NCI-H1436 treated with DMSO at 0.1 percent for 48 hours (cell line): ENCODE data around the gene TSHZ3.

ENCODE experiments used
- DNase-seq: peaks from one replicate; lab custom pipeline; 2025; lab: John Stamatoyannopoulos, UW

TSHZ3 gene, protein sequence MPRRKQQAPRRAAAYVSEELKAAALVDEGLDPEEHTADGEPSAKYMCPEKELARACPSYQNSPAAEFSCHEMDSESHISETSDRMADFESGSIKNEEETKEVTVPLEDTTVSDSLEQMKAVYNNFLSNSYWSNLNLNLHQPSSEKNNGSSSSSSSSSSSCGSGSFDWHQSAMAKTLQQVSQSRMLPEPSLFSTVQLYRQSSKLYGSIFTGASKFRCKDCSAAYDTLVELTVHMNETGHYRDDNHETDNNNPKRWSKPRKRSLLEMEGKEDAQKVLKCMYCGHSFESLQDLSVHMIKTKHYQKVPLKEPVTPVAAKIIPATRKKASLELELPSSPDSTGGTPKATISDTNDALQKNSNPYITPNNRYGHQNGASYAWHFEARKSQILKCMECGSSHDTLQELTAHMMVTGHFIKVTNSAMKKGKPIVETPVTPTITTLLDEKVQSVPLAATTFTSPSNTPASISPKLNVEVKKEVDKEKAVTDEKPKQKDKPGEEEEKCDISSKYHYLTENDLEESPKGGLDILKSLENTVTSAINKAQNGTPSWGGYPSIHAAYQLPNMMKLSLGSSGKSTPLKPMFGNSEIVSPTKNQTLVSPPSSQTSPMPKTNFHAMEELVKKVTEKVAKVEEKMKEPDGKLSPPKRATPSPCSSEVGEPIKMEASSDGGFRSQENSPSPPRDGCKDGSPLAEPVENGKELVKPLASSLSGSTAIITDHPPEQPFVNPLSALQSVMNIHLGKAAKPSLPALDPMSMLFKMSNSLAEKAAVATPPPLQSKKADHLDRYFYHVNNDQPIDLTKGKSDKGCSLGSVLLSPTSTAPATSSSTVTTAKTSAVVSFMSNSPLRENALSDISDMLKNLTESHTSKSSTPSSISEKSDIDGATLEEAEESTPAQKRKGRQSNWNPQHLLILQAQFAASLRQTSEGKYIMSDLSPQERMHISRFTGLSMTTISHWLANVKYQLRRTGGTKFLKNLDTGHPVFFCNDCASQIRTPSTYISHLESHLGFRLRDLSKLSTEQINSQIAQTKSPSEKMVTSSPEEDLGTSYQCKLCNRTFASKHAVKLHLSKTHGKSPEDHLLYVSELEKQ

DNA sequence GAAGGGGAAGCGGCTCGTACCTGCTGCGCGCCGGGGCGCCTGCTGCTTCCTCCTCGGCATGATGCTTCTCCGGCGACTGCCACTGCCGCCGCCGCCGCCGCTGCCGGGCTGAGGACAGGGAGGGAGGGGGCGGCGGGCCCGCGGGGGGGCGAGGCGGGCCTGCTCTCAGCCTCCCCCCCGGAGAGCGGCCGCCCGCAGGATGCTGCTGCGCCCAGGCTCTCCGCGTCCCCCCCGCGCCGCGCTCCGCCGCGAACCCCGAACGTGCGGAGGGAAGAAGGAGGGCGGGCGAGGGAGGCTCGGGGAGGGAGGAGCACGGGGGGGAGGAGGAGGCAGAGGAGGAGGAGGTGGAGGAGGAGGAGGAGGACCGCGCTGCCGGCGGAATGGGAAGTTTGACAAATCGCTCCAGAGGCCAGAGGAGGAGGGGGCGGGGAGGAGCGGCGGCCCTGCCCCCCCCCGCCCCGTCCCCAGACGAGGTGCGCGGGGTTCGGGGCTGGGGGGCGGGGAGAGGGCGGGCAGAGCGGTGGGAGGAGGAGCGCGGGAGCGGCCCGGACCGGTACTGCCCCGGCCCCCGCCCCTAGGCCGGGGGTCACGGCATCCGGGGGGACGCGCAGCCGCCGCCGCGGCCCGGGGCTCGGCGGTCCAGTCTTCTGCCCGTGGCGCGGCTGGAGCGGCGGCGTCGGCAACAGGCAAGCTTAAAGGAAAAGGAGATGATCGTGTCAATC is at the start of gene TSHZ3:
Gene TSHZ3, minus strand, starts transcription at position 277 of the 722 bp plus-strand sequence. Its CDS starts 217 bp downstream, at position 60.
- DNase-seq: no peak

- no peak for DNase-seq
These were observed 48.1 kb upstream of the TSHZ3 start for GRCh38 chr19:31397308-31397707.

- no peak for DNase-seq
These were observed 43.2 kb upstream of the TSHZ3 start for GRCh38 chr19:31392464-31392863.

- no peak for DNase-seq
These were observed 42.3 kb upstream of the TSHZ3 start for GRCh38 chr19:31391518-31391917.

DNA sequence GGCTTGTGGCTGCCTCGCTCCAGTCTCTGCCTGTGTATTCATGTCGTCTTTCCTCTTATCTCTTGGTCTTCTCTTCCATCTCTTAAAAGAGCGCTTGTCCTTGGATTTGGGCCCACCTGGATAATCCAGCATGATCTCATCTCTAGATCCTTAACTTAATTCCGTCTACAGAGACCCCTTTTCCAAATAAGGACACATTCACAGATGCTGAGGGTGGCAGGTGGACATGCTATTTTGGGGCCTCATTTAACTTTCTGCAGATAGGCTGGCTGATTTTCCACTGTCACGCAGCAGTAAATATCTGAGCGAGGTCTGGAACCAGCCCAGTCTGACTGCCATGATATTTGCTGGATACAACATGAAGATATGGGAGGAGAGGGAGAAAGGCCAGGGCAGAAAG is 41.5 kb upstream of the TSHZ3 start:
- no peak for DNase-seq

DNA sequence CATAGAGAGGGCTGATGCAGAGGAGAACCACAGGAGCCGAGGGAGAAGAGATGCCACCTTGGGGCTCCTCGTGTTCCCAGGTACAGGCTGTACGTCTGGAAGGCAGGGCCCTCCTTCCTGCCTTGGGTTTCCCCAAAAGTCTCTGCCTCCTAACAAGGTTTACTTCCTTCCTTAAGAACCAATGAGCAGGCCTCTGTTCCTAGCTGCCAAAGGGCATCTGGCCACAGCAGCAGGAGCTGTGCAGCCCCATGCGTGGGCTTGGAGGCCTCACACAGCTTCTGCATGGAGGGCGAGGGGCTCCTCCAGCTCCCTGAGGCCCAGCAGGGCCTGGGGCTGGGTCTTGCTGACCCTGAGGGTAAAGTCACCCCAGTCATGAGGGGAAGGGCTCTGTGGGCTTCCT is 40.6 kb upstream of the TSHZ3 start:
- DNase-seq: no peak

DNA sequence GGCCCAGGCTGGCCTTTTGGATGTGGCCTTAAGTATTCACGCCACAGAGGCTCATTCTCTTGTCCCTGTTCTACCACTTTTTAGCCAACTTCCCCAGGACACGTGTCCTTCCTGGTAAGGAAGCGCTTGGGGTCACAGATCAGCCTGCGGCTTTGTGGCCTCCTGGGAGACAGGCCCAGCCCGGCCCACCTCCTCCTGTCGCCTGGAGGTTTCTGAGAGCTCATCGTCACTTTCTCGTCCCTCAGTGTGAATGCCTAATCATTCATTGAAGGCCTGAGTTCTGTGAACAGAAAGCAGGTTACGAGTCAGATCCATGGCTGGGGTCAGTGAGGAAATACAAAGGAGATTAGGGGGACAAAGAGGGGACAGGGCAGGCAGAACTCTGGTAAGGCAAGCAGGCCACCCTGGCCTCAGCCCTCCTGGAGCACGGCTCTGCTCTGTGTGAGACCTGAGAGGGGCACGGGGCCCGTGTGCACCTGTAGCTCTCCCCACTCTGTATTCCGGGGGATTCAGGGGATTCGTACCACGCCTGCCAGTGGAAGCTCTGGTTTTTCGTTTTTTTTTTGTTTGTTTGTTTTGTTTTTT is 38.6 kb upstream of the TSHZ3 start:
- no peak for DNase-seq

GRCh38 chr19:31386806-31387205 is 37.6 kb upstream of the TSHZ3 start:
- no peak for DNase-seq

DNA sequence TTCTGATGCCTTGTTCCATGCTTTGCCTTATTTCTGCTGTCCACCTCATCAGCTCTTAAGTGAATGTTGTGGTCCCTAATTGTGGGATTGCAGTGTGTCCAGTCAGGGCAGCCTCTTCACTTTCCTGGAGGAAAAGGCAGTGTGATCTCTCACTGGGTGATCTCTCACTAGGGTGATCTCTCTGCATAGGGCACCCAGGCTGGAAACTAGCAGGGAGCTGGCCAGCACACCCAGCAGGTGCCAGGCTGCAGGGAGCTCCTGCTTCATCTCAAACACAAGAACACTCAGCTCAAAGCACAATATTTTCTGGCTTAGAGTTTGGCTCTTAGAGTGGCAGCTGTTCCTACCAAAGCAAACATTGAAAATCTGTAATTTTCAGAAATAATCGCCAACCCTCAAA is 36.5 kb upstream of the TSHZ3 start:
- DNase-seq: no peak

DNA sequence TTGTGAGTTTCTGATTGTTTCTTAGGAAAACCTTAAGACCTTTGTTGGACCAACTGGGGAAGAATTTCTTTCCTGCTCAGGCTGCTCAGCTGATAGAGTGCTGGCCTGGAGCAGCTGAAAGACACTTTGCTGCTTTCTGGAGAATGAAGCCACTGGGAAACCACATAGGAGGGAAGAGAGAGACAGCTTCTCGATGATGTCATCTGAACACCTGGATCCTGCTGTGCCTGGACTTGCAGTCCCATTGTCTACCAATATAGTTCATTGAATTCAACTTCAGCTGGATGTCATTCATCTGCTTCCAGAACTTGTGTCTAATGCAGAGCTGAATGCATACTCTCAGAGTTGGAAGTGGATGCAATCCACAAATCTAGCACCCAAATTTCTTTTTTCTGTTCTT is 34.3 kb upstream of the TSHZ3 start:
- no peak for DNase-seq

DNA sequence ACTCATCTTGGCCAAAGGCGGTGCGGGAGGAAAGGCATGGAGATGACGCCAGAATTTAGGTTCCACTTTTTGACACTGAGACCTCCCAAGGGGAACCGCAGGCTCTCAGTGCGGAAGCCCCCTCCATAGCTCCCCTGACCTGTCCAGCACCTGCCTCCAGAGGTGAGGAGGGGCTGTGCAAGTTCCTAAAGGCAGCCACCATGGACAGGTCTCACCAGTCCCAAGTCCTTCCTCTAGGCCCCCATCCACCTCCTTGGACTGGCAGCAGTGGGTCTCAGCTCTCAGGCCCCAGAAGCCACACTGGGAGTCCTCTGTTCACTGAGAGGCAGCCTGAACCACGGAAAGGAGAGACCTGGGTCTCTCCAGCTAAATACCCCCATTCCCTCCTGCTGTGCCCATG is 31.6 kb upstream of the TSHZ3 start:
- no peak for DNase-seq

DNA sequence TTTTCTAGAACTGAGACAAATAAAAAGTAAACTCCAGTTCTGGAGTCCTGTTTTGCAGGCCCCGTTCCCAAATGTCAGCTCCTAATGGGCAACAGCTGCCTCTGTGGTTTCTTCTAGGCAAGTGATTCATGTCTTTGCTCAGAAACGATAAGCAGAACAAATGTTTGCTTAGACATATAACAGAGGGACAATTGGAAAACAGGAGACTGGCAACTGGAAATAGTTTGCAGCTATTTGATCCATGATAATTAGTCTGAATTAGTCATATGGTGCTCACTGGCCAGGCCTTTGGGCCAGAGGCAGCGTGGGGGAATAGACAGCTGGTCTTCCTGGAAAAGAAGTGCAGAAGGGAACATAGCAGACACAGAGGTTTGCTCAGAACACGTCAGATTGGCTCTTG is 29.2 kb upstream of the TSHZ3 start:
- DNase-seq: no peak

GRCh38 chr19:31377736-31378135 is 28.5 kb upstream of the TSHZ3 start:
- DNase-seq: no peak

GRCh38 chr19:31372246-31372781 is 23.1 kb upstream of the TSHZ3 start:
- no peak for DNase-seq

- DNase-seq: no peak
These were observed 21.0 kb upstream of the TSHZ3 start for GRCh38 chr19:31370216-31370615.

GRCh38 chr19:31364963-31365362 is 15.7 kb upstream of the TSHZ3 start:
- no peak for DNase-seq

DNA sequence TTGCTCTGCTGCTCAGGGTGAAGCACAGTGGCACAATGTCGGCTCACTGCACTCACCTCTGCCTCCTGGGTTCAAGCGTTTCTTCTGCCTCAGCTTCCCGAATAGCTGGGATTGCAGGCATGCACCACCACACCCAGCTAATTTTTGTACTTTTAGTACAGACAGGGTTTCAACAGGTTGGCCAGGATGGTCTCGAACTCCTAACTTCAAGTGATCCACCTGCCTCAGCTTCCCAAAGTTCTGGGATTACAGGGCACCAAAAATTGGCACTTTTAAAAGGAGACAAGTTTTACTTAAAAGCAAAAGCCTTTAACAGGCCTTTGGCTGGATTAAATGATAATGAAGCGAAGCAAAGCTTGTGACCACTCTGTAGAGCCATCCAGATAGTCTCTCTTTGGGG is 12.5 kb upstream of the TSHZ3 start:
- DNase-seq: no peak

DNA sequence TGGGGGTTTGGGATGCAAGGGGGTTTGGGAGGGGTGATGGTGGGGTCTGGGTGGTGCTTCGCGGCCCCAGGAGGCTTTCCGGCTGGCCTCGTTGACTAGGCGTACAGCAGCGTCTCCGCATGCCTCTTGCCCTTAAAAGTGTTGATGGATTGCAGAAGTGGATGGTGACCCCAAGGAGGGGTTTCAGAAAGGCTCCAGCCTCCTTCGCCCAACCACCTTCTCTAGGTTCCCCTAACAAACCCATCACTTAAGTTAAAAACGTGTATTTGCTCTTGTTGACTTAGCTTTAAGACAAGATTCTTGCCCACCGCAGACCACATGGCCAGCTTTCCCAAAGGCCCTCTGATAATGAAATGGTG is 8.1 kb upstream of the TSHZ3 start:
- DNase-seq: no peak

DNA sequence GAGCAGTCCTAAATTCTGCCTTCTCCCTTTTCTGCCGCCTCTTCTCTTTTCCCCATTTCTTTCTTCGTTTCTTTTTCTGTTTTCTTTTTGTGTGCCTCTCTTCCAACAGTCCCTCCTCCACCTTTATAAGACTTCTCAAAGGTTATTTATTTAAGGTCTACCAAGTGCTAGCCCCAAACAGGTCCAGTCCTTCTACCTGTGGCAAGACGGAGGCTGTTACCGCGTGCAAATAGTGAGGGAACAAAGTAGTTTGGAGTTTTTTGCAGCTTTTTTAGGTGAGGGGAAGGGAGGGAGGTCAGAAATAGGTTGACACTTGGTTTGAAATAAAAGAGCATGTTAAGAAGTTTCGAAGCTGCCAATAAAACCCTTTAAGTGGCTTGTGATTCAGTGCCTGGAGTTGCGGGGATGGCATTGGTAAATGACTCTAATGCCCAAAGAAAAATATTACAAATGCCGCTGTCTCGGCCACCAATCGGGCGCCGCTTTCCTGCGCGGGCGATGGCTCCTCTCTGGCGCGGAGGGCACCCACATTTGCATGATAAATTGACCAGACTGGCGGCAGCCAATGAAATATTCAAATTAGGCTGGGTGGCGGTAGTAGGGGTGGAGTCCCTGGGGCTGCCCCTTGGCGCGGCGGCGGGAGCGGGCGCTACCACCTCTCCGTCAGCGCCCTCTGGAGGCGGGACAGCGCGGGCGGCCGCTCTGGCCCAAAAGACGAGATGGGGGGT is 7.5 kb upstream of the TSHZ3 start:
- DNase-seq: no peak

DNA sequence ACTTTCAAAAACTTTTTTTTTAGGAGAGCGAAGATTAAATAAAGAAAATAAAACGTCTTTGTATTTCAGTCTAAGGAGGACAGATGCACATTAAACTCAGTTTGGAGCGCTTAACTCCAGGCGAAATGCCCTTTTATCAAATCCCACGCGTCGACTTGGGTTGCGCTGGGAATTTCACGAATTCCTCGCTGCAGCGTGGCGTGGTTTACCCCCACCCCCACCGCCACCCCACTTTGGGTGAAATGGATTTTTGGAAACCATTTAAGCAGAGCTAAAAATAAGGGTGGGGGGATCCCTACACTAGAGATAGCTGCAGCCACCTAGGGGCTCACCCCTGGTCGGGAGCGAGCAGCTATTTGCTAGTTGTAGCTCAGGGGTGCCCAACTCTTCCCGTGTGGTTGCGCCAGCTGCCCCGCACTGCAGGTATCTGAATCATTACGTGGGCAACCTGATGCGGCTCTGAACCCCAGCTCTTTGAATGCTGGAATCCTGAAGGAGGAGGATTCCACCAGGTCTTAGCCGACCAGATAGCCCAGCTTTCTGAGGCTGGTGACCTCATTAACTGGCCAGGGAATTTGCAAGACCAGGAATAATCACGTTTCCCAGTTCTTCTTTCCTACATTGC is 6.5 kb upstream of the TSHZ3 start:
- DNase-seq: no peak
